Measurements from ENCODE around the gene C1QTNF5.

Gene C1QTNF5

DNA sequence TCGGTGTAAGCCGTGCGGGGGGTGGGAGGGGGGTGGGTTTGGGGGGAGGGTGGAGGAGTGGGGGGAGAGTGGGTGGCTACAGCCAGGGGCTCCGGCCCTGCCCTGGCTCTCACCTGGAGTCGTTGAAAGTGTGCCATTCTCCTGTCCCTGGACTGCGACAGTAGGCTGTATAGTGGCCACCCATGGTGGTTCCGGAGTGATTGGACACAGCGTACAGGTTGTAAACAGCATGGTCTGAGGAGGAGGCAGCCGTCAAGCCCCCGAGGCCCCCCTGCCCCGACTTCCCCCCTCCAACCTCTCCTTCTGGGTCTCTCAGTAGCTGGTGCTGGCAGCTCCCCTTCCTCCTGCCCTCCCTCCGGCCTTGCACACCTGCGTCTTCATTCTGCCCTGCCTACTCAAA is 16.4 kb upstream of the C1QTNF5 start:
- no peak for DNase-seq

- peak; percentile 79 to 84 for DNase-seq
Observed at GRCh38 chr11:119356349-119357031, 15.8 kb upstream of the C1QTNF5 start.

DNA sequence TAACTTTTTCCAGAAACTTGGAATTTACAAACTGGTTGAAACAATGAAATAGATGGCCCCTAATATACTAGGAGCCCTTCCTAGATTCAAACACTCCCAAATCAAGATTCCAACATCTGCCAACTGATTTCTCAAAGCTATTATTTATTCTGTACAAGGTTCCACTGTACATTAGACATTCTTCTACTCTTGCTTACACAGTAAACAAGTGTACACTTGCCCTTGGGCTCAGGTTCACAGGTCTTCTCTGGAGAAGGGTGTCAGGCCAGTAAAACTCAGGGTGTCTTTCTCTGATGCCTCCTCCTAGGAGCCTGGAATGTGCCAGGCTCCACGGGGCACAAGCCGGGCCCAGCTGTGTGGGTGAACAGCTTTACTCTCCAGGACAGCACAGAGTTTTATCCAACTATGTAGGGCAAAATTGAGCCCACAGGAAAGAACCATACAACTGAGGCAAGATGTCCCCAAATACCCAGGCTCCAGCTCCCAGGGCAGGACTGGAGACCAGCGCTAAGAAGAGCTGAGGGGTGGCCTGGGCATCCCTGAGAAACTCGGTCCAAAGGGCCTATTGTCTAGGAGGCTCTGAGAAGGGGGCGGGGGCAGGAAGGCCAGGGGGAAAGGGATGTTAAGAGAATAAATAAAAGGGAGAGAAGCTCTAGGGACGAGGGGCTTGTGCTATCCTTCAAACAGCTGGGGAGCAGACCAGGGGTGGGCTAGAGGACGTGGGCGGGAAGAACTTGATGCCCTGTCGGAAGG is 14.6 kb upstream of the C1QTNF5 start:
- no peak for DNase-seq

- DNase-seq, result no peak
Observed at GRCh38 chr11:119352857-119353260, 12.2 kb upstream of the C1QTNF5 start.

- no peak for DNase-seq
Observed at GRCh38 chr11:119351232-119351631, 10.5 kb upstream of the C1QTNF5 start.

DNA sequence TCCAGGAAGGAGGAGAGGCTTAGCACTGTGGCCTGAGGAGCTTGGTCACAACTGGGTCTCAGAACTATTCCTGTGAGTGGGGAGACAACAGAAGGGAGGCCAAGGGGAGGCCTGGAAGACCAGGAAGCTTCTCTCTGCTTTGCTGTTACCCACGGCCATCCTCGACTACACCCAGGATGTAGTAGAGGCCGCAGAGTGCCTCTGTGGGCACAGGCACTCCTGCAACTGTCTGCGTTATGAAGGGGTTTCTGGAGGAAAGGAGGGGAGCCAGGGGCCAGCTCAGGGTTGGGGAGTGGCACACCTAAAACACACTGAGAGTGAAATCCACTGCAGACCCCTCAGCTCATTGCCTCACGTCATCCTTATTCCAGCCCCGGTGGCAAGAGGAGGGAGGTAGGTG is 9.6 kb upstream of the C1QTNF5 start:
- no peak for DNase-seq

DNA sequence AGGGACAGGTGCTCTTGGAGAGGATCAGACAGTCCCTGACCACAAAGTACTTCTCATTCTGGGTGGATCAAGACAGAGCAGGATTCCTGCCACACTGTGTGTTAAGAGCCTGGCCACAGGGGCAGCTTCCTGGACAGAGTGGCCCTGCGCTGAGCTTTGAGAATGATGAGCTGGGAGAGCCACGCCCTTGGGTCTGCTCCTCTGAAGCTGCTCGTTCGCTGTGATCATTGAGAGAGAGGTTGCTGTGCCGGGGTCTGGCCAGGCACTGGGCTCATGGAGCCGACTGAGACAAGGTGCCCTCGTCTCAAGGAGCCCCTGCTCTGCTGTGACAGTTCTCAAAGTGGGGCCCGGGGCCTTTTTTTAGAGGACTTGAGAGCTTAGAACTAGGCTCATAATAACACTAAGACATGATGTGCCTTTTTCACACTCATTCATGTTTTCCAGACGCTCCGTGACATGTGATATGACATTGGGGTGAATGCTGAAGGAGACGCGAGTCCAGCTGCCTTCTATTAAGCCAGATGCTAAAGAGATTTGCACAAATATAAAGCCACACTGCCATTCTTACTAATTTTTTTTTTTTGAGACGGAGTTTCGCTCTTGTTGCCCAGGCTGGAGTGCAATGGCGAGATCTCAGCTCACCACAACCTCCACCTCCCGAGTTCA is 7.4 kb upstream of the C1QTNF5 start:
- no peak for DNase-seq

DNA sequence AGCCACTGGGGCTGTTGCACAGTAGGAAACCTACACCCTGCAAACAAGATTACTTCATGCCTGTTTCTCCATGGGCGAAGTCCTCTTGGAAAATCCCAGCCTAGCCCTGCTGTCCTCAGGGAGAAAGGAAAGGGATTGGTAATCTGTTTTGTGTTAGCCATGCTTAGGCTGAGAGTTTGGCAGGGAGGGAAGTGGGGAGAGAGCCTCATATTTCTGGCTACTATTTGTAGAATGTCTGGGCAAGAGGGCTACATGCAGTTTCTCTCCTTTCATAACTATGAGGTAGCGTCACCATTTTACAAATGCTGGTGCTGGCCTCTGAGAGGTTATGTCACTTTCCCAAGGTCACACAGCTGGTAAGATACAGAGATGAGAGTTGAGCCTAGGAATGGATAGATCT is 6.6 kb upstream of the C1QTNF5 start:
- DNase-seq, result no peak

GRCh38 chr11:119346605-119347004 is 5.9 kb upstream of the C1QTNF5 start, which contains the start of gene MFRP:
Gene MFRP (minus strand): TSS chr11:119346705. CDS start chr11:119346513, 192 bp downstream.
- no peak for DNase-seq

GRCh38 chr11:119345685-119346084 is 5.0 kb upstream of the C1QTNF5 start:
- DNase-seq, result no peak

- DNase-seq, result no peak
Observed at GRCh38 chr11:119344291-119345010, 3.8 kb upstream of the C1QTNF5 start.

DNA sequence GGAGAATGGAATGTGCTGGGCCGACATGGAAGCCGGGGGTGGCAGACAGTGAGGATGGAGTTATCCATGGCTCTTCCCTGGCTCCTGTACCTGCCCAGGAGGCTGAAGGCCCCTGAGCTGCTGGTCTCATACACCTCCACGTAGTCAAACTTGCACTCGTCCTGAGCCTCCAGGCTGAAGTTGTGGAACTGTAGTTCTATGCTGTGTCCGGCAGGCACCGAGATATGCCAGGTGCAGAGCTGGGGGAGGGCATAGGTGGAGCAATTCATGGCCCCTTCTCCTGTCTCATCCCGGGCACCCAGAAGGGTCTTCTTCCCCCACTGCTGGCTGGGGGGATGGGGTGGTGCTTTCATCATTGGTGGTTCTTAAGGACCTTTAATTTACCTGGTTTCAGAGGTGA is 3.0 kb upstream of the C1QTNF5 start:
- DNase-seq, result no peak

GRCh38 chr11:119342362-119343130 is 1.9 kb upstream of the C1QTNF5 start:
- DNase-seq, result no peak

- DNase-seq, result no peak
Observed at GRCh38 chr11:119342023-119342300, 1.3 kb upstream of the C1QTNF5 start.

DNA sequence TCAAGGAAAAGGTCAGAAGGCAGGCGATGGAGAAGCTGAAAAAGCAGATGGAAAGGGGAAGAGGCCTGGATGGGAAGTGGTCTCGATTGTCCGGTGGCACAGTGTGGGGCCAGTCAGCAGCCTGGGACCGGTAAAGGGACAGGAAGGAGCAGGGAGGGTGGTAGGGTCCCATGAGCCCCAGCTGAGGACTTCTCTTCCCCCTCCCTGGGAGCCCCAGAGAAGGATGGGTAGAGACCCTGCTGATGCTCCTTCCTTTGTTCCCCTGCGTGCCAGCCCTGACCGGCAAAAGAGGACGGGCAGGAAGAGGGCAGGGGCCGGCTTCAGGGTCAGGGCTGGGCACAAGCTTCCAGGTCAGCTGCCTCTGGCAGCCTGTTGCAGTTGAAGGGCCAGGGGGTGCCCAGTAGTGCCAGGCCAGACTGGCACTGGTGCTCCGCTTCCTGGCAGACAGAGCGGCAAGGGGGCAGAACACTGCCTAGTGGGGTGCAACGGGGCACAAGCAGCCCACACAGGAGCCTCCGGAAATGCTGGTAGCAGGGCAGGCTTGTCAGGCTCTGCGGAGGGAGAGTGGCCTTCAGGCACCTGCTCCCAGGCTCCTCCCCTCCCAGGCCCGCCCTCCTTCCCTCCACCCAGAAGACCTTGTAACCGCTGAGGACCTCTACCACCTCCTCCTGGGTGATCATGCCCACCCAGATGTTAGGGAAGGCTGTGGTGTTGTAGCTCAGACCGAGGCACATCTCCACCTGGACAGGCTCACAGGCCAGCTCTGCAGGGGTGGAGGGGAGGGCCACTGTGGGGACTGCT is 739 bp upstream of the C1QTNF5 start:
- peak in 1 of 2 experiments; percentile 19 for DNase-seq

GRCh38 chr11:119339589-119340334 is 921 bp downstream of the C1QTNF5 start:
- peak in 1 of 2 experiments; percentile 65 for DNase-seq

DNA sequence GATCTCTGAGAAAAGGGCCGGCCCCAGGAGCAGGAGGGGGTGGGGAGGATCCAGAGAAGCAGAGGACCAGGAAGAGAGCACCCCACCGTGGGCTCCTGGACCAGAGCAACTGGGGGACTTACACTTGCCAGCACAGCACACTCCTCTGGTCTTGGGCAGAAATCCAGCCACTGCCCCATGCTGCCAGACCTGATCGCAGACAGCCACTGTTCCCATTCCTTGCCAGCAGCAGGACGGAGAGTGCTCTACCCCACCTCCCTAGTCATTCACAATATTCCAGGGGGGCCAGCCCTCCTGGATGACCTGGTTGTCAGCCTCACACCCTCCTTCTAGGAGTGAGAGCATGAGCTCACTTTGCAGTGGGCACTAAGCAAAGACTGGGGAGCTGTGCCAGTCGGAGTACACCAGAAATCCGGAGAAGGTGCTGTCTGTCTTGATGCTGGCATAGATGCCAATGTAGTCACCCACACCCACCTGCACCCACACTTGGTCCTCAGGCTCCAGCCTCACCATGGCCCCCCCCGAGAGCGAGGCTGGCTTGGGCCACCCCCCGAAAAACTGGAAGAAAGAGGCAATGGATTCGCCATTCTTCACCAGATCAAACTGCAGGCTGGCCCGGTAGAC is 1.6 kb downstream of the C1QTNF5 start:
- peak in 1 of 2 experiments; percentile 26 for DNase-seq

- peak; percentile 81 to 86 for DNase-seq
Observed at GRCh38 chr11:119338318-119338890, 2.3 kb downstream of the C1QTNF5 start.

DNA sequence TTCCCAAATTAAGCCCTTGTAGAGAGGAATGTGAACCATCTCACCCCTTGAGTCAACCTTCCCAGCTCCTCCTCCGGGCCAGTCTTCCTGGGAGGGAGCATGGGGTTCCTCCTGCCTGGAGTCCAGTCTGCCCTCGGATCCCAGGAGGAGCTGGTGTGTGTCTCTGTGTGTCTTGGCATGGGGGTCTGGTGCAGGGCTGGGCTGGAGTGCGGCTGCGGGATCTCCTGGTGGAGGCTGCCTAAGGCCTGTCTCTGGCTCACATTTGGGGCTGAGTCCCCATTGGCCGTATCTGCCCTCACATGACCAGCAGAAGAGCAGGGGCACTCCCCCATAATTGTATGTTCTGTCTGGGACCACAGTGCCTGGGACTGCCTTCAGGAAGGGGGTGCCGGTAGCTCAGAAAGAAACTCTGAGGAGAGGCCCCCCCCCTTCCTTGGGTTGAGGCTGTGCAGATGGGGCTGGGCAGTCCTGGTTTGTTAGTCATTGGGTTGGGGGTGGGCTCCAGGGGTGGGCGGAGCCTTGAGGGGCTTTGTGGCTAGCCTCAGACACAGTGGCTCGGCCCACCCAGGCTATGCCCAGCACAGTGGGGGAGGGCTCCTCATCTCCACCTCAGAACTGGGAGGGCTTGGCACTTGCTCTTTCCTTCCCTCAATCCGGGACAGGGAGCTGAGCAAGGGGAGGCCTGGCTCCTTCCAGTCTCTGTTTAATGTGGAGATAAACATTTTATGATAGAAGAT is 2.9 kb downstream of the C1QTNF5 start:
- no peak for DNase-seq

Measured in activated T-cell treated with anti-CD3 and anti-CD28 coated beads, Interleukin-2, amount 50 U/mL, for 48 hours (primary cell).